ENCODE measurements around the gene AIF1L.

The AIF1L gene

DNA sequence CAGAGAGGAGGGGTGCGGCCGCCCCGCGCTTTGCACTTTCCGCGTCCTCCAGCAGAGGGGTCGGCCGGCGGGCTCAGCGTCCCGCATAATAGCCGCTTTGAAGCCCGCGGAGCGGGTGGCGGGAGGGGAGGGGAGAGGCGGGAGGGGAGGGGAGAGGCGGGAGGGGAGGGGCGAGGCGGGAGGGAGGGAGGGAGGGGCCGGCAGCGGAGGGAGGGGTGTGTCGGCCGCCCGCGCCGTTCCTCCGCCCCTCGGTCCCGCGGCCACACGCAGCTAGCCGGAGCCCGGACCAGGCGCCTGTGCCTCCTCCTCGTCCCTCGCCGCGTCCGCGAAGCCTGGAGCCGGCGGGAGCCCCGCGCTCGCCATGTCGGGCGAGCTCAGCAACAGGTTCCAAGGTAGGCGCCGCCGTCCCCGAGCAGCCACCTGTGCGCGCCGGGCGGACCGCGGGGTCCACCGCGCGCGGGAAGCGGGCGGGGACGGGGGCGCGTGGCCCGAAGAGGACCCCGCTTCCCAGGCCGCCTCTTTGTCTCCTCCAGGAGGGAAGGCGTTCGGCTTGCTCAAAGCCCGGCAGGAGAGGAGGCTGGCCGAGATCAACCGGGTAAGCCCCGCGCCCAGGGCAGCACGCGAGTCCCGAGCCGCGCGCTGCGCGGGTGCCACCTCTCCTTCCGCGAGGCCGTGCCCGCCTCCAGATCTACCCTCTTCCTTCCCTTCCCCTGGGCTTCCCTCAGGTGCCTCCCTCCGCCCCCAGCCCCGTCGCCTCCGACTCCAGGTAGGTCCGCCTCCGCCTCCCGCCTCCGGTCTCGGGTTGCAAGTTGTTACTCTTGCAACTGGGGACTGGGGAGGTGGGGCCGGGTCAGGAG is at the start of gene AIF1L:
Gene AIF1L (plus strand): TSS at position 263 of the 857 bp plus-strand sequence. CDS start 99 bp downstream, at position 362.
- DNase-seq, result peak; percentile 14

DNA sequence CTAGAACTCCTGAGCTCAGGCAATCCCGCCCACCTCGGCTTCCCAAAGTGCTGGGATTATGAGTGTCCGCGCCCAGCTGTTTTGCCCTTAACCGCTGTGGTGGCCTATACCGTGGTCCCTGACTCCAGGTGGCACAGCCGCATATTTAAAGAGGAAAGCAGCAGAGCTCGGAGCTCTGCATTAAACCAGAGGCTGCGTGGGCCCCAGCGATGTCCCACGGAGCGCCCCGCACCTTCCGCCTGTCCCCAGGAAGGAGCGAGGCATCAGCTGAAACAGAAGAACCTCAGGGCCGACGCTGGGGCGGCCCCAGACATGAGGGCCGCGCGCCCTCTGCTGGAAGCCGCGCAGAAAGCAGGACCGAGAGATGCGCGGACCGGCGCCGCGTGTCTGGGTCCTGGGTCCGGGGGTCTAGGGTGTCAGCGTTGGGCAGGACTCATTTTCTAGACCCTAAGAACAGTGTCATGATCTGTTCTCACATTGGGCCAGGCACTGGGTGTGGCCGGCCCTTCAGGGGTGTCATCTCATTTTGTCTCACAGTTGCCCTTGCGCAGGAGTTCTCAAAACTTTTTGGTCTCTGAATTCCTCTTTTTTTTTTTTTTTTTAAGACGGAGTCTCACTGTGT is 49.6 kb upstream of the AIF1L start:
- DNase-seq, result peak; percentile 76

DNA sequence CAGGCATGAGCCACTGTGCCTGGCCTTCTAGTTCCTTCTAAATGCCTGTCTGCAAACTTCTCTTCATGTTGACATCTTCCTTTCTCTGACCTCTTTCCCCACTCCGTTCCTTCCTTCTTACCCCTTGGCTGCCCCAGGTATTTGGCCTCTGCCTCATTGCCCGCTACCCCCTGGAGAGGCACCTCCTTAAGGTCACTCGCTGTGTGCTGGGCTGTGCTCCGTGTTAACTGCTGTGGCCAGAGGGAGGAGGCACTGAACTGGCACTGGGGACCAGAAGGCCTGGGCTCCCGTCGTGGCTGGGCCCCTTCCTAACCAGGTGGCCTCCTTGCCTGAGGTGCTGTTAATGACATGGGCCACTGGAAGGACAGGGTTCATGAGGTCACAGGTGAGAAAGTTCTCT is 48.0 kb upstream of the AIF1L start:
- DNase-seq, result no peak

DNA sequence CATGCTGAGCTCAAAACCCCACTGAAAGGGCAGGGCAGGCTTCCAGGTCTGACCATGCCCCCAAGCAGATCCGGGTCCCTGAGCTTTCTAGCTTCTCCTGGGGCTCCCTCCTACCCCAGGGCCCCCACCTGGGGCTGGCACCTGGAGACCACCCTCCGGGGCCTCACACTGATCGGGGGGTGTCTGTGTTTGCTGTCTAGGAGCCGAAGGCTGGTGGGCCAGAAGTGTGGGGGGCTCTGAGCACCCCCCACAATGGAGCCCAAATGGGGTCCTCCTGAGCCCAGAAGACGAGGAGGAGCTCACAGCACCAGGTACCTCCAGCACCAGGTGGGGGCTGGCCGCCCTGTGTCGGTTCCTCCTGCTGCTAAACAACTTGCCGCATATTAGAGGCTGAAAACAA is 47.5 kb upstream of the AIF1L start:
- DNase-seq, result no peak

DNA sequence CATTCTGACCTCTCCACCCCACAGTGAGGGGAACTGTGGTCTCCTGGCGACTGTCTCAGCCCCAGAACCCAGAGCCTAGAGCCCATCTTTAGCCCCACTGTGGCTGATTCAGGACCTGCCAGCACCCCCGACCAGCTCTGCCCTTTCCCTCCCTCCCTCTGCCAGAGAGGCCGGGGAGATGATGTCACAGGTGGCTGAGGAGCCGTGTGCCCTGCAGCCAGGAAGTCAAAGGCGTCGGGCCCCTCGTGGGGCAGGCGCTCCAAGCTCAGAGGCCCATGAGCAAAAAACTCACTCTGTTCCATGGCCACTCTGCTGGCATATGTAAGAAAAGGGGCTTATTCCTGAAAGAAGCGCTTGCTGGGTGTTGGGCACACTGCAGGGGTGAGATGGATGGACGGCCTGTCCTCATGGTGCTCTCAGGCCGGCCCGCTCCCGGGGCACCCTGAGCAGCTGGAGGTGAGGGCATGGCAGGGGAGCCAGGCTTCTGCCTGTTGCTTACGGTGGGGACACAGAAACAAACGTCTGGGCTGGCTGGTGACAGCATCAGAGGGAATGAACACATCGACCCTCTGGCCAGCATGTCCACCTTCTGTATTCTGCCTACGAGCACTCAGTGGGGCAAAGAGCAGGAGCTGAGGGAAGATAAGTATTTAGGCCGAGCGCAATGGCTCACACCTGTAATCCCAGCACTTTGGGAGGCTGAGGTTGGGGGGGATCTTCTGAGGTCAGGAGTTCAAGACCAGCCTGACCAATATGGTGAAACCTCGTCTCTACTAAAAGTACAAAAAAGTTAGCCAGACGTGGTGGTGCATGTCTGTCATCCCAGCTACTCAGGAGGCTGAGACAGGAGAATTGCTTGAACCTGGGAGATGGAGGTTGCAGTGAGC is 46.3 kb upstream of the AIF1L start:
- no peak for DNase-seq

DNA sequence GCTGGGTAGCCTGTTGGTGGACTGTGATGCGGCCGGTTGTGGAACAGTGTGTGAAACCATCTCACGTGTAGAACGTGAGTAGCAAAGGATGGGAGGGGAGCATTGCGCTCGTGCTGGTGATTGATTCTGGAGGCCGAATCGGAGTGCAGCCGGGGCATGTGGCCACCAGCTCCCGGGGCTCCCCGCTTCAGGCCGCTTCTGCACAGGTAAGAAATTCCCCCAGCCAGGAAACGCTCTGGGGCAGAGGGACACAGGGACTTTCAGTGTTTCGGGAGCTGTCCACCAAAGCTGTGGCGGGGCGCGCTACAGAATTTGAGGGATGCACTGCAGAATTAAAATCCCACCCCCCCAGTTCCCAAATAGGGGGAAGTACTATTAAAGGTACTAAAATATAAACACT is 45.5 kb upstream of the AIF1L start:
- no peak for DNase-seq

DNA sequence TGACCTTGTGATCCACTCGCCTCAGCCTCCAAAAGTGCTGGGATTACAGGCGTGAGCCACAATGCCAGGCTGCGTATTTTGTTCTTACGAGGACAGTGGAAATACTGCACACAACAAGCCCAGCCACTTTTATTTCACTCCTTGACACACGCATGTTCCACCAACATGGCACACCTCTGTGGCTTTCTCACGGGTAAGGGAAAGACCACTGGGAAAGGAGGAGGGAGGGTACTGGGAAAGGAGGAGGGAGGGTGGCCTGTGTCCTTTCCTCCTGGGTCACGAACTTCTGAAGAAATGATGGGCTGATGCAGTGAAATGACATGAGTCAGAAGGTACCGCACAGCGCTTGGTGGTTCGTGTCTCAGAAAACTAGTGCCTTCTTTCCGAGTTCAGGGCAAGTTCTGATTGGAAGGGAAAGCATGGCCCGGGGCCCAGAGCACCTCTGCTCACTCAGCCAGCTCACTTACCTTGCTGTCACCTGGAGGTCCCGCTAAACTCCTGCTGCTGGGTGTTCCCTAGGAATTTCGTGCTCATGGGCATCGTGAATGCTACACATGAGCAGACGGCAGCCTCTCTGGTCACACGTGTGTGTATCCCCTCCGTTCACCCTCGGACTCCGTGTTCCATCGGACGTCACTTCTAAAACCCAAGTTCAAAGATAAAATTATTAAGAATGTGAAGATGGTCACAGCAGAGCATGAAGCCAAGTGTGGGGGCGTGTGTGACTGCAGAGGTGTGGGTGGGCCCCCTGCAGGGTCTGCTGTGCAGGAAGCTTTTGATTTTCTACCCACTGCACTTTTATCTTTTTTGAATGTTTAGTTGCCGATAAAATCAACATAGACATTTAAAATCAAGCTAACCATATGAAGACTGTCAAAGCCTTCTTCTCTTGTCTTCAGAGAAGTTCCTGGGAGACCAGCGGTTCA is 44.5 kb upstream of the AIF1L start:
- DNase-seq, result no peak

DNA sequence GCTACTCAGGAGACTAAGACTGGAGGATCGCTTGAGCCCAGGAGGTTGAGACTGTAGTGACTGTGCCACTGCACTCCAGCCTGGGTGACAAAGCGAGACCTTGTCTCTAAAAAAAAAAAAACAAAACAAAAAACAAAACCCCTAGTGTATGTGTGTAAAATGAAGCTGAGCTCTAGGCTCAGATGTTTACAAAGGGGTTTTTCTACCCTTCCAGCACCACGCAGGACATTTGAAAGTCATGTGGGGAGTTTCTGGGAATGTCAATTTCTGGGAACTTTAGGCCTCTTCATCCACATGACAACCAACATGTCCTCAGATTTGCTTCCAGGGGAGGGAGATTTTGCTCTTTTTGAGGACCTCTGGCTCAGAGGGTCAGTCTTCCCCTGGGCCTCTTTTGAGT is 42.4 kb upstream of the AIF1L start:
- no peak for DNase-seq

DNA sequence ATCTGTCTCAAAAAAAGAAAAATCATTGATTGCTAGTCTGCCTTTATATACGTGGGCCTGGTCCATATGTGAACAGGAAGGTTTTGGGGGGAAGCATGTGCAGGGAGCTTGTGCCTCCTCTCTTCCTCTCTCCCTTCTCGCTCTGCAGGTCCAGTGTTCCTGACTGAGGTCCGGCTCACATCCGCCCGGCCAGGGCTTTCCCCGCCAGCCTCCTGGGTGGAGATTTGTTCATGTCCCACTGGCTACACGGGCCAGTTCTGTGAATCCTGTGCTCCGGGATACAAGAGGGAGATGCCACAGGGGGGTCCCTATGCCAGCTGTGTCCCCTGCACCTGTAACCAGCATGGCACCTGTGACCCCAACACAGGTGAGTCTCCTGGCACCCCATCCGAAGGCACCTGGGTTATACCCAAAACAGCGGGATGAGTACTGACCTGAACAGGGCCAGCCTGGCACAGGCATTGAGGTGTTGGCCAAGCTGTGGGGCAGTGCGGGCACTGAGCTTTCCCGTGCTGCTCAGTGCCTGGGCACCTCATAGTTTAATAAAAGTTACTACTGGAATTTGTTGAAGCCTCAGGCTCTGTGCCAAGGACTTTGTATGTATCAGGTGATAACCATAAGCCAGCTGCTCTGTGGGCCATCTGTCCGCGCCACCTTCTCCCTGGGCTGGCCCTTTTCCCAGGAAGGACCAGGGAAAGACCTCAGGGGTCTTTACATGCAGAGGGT is 39.4 kb upstream of the AIF1L start:
- DNase-seq, result no peak

DNA sequence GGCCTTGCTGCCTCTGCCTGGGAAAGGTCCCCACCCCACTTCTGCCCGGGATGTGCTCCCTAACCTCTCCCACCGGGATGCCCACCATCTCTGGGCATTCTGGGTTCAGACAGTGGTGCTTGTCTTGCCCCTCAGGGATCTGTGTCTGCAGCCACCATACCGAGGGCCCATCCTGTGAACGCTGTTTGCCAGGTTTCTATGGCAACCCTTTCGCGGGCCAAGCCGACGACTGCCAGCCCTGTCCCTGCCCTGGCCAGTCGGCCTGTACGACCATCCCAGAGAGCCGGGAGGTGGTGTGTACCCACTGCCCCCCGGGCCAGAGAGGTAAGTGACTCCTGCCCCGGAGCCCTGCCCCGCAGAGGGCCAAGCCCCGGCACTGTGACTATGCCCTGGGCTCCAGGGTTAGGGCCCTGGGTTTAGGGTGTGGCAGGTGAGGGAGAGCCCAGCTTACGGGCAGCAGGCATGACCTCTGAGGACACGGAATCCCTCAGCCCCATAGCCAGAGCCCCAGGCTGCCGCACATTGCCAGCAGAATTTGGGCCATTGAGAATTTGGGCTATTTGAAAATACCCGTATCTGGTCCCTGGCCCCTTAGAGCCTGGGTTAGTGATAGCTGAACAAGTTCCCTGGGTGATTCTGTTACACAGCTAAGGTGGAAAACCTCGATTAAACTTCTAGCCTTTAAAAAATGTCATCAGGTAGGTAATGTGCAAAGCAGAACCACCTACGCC is 35.3 kb upstream of the AIF1L start:
- no peak for DNase-seq

DNA sequence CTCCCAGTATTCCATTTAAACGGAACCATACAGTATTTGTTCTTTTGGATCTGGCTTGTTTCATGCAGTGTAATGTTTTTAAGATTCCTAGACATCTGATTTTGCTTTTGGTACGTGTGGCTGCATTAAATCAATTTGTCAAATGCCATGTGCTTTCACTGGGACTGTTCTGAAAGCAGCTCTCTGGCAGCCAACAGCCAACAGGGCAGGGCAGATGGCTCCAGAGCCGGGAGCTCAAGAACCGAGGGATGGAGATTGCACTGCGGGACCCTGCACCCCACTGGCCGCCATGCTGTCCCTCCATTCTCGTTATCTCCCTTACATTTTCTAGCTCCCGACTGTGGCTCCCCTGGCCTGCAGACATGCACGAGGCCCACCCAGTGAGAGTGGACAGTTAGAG is 33.4 kb upstream of the AIF1L start:
- DNase-seq, result no peak

DNA sequence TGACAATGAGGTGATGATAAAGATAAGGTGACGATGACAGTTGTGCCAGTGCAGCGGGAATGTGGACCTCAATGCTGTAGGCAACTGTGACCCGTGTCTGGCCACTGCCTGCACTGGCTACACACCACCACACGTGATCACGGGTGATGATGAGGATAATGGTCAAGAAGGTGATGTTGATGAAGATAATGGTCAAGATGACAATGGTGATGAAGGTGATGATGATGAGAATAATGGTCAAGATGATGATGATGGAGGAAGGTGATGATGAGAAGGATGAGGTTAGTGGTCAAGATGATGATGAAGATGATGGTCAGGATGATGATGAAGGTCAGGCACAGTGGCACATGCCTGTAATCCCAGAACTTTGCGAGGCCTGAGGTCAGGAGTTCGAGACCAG is 30.7 kb upstream of the AIF1L start:
- no peak for DNase-seq

DNA sequence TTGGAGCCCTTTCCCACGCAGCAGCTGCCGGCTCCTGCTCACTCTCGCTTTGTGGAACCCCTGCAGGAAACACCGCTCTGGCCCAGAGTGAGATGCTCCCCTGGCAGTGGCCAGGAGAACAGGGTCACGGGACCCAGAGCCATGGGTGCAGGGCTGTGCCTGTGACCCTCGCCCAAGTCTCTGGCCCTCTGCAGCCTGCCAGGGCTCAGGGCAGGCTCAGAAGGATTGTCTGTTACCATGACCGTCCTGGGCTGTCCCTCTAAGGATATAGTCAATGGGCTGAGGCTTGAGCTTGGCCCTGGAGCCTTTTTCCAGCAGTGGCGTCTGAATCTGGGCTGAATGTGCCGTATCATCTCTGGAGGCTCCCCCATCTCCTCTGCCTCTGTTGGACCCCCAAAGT is 28.7 kb upstream of the AIF1L start:
- no peak for DNase-seq

DNA sequence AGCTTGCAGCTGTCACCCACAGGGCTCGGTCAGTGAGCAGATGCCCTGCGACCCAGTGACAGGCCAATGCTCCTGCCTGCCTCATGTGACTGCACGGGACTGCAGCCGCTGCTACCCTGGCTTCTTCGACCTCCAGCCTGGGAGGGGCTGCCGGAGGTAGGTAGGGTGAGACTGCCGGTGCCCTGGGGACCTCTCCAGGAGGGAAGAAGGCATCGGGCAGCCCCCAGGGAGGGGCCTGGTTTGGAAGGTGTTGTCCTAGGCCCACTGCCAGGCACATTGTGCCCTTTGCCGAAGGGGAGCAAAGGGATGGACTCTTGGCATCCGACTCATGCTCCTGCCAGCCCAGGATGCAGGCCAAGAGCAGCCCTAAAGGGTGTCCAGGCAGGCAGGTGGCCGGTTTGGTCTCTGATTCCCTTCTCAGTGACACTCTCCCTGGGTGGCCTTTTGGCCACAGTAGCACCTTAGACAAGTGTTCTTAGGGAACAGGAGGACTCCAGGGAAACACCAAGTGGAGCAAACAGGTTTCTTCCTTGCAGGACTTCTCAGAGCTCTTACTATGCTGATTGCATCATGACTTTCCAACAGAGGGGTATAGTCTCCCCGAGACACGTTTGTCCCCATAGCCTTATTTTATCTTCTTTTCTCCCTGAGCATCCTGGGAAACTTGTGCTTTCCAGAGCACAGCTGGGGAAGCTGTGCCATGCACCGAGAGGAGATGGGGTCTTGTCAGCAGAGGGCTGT is 28.1 kb upstream of the AIF1L start:
- no peak for DNase-seq

DNA sequence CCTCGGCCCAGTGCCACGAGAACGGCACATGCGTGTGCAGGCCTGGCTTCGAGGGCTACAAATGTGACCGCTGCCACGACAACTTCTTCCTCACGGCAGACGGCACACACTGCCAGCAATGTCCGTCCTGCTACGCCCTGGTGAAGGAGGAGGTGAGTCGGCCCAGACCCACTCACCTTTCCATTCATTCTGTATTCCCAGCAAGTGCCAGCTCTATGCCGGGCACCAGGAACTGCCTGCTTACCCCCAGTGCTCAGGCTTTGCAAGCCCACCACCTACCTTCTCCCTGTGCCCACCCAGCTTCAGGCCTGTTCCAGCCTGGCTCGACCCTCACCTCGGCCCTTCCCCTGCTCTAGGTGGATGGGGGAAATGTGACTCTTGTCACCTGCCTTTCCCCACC is 26.6 kb upstream of the AIF1L start:
- DNase-seq, result no peak

DNA sequence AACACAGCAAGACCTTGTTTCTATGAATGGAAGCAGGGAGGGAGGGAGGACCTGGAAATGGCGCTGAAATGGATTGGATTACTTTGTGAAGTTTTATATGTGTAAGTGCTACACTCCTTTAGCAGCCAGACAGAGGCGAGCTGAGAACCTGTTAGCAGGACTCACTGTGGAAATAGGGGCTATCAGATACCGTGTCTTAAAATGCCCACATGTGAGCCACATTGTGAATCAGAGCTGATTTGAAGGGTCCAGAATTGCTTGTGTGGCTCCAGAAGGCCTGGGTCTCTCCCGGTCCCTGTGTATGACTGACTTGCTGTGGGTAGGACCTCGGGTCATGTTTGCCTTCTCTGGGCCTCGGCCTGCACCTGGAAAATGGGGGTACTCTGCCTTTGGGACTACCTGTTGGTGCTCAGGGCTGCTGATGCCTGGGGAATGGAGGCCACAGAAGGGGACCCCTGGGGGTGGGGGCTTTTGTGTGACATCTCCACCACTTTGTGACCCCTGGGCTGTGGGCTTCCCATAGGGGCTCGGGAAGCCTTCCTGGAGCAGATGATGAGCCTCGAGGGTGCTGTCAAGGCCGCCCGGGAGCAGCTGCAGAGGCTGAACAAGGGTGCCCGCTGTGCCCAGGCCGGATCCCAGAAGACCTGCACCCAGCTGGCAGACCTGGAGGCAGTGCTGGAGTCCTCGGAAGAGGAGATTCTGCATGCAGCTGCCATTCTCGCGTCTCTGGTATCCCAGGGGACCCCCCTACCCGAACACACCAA is 24.0 kb upstream of the AIF1L start:
- DNase-seq, result no peak

DNA sequence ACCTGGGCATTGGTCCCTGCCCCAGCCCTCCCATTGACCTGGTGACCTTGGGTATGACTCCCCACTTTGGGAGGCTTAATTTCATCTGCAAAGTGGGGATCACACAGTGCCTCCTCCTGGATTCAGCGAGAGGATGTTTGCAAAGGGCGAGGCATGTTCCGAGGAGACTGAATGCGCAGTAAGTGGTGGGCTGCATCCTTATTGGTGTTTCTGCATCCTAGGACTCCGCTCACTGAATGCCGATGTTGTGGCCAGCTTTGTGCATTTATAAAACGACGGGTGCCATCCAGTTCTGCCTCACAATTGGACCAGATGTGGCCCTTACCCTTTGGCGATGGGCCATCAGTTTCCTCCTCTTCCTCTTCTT is 23.5 kb upstream of the AIF1L start:
- no peak for DNase-seq

DNA sequence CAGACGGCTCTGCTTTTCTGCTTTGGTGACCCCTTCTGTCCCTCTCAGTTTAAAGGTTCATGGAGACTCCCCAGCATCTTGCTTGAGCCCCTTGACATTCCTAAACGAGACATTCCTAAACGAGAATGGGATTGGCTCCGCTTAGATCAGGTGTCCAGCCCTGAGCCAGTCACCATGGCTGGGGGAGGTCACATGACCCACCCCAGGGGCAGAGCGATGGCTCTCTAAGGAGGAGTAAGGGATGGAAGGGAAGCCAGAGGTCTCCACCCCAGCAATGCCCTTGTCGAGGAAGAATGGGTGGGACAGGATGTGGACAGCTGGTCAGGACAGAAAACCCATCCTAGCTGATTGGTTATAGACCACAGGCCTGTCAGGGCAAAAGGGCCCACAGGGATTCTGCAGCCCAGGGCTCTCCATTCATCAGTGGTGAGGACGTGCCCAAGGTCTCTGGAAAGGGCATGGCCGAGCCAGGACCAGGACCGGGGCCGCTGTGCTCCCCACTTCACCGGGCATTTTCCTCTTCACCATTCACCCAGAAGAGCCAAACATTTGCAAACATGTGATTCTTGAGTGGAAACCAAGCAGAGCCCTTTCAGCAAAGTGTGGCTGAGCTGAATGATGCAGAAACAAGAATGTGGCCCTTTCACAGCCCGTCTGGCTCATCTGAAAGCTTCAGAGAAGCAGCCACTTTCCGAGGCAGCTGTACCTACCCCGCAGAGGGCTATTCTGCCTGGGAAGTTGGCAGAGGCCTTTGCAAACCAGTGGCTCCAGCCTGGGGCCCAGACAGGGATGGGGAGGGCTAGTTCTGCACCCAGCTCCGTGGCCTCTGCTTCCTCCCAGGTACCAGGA is 19.8 kb upstream of the AIF1L start:
- DNase-seq, result no peak
